ENCODE measurements around the gene C1orf210. TPM values are rescaled to one million over a fixed set of nuclear protein-coding genes. Genes with fewer than 3 reads are reported as not detected.

The C1orf210 gene
- total RNA-seq, 2 experiments from 2014 or later = not detected

GRCh38 chr1:43235040-43235439 lies 50.3 kb downstream of the C1orf210 start:
- POLR2A ChIA-PET = no interaction called here
- Mint-ChIP-seq H3K36me3 (no peaks in the 10 kb centered on the region), H3K4me1 (peaks cover 10% of the 10 kb centered on the region), H3K9me3 (no peaks in the 10 kb centered on the region), H3K4me3 (no peak overlapping the region), H3K27me3 (peaks cover 3% of the 10 kb centered on the region), H3K27ac (no peak overlapping the region)
- ATAC-seq (ENCODE audit: low read depth) (no peak), DNase-seq (no peak)

GRCh38 chr1:43234267-43234666 lies 51.1 kb downstream of the C1orf210 start:
- H3K4me3 Mint-ChIP-seq = no peak overlapping the region
- no peak for ATAC-seq (ENCODE audit: low read depth)
- H3K9me3 Mint-ChIP-seq = no peaks in the 10 kb centered on the region
- H3K27ac Mint-ChIP-seq = no peak overlapping the region
- peaks cover 8% of the 10 kb centered on the region for H3K27me3 Mint-ChIP-seq
- H3K36me3 Mint-ChIP-seq = no peaks in the 10 kb centered on the region
- H3K4me1 Mint-ChIP-seq = peaks cover 5% of the 10 kb centered on the region
- POLR2A ChIA-PET = no interaction called here
- no peak for DNase-seq

GRCh38 chr1:43233631-43234030 lies 51.8 kb downstream of the C1orf210 start:
- Mint-ChIP-seq H3K4me1 (peaks cover 1% of the 10 kb centered on the region), H3K36me3 (no peaks in the 10 kb centered on the region), H3K9me3 (no peaks in the 10 kb centered on the region), H3K27me3 (peaks cover 9% of the 10 kb centered on the region), H3K27ac (peak overlapping the region; percentile 4), H3K4me3 (no peak overlapping the region)
- DNase-seq (no peak), ATAC-seq (ENCODE audit: low read depth) (no peak)
- POLR2A ChIA-PET = no interaction called here

GRCh38 chr1:43232482-43232881 lies 52.9 kb downstream of the C1orf210 start:
- Mint-ChIP-seq H3K27me3 (peaks cover 9% of the 10 kb centered on the region), H3K9me3 (no peaks in the 10 kb centered on the region), H3K4me1 (no peaks in the 10 kb centered on the region), H3K27ac (no peak overlapping the region), H3K36me3 (no peaks in the 10 kb centered on the region), H3K4me3 (no peak overlapping the region)
- POLR2A ChIA-PET = interaction anchor here (1.3 kb wide), 1 partner anchor 122 kb away, joined by 7 read pairs; no protein-coding TSS in a partner anchor
- no peak for DNase-seq
- no peak for ATAC-seq (ENCODE audit: low read depth)

- POLR2A ChIA-PET = interaction anchor here (1.3 kb wide), 1 partner anchor 122 kb away, joined by 7 read pairs; no protein-coding TSS in a partner anchor
- Mint-ChIP-seq H3K27me3 (peaks cover 9% of the 10 kb centered on the region), H3K36me3 (no peaks in the 10 kb centered on the region), H3K9me3 (no peaks in the 10 kb centered on the region), H3K4me3 (no peak overlapping the region), H3K4me1 (no peaks in the 10 kb centered on the region), H3K27ac (no peak overlapping the region)
- DNase-seq = no peak
- ATAC-seq (ENCODE audit: low read depth) = no peak
Measured at GRCh38 chr1:43232074-43232473, 53.3 kb downstream of the C1orf210 start.

Other genes starting within 250 kb of the C1orf210 start
- 10 to 100 TPM; 34.5 to 40.0 TPM for gene EBNA1BP2, start 113.3 kb downstream of the C1orf210 start, total RNA-seq
- not detected for gene CFAP57, start 113.3 kb downstream of the C1orf210 start, total RNA-seq
- not detected for gene TMEM125, start 15.6 kb downstream of the C1orf210 start, total RNA-seq
- gene TIE1, start 15.4 kb upstream of the C1orf210 start, total RNA-seq = under 1 TPM; 0.23 to 0.75 TPM
- gene MPL, start 52.2 kb upstream of the C1orf210 start, total RNA-seq = not detected
- gene CDC20, start 73.4 kb upstream of the C1orf210 start, total RNA-seq = 100 to 1,000 TPM; 107 to 123 TPM
- gene ELOVL1, start 82.4 kb upstream of the C1orf210 start, total RNA-seq = 10 to 100 TPM; 51.3 to 53.7 TPM
- 10 to 100 TPM; 34.3 to 35.3 TPM for gene MED8, start 104.2 kb upstream of the C1orf210 start, total RNA-seq
- gene SZT2, start 104.3 kb upstream of the C1orf210 start, total RNA-seq = 10 to 100 TPM; 84.8 to 88.2 TPM
- 10 to 100 TPM; 18.3 to 21.3 TPM for gene HYI, start 168.3 kb upstream of the C1orf210 start, total RNA-seq
- gene PTPRF, start 245.3 kb upstream of the C1orf210 start, total RNA-seq = 1 to 10 TPM; 1.8 to 2.3 TPM

All from activated naive CD8-positive, alpha-beta T cell treated with anti-CD3 and anti-CD28 coated beads, Interleukin-2, amount 10 ng/mL, durations not matched to agents 7 days and 5 days (primary cell).